Measurements from ENCODE around the gene KIF13A.
"Not testable (repeated sequence)": the region's sequence is repeated elsewhere in the genome, so short reads cannot be mapped to it uniquely, and the experiment has no call there.

The KIF13A gene

GRCh38 chr6:17967668-17968518 is 19.5 kb downstream of the KIF13A start:
- DNase-seq, result no peak

GRCh38 chr6:17966451-17966850 is 21.0 kb downstream of the KIF13A start:
- no peak for DNase-seq

- DNase-seq, result no peak
Measured at GRCh38 chr6:17965397-17965796, 22.0 kb downstream of the KIF13A start.

GRCh38 chr6:17964633-17965032 is 22.8 kb downstream of the KIF13A start:
- DNase-seq, result no peak

GRCh38 chr6:17962436-17963031 is 24.9 kb downstream of the KIF13A start:
- no peak for DNase-seq

GRCh38 chr6:17959302-17959701 is 28.1 kb downstream of the KIF13A start:
- no peak for DNase-seq

- no peak for DNase-seq
Measured at GRCh38 chr6:17957904-17958620, 29.4 kb downstream of the KIF13A start.

- no peak for DNase-seq
Measured at GRCh38 chr6:17957498-17957897, 29.9 kb downstream of the KIF13A start.

GRCh38 chr6:17957086-17957485 is 30.3 kb downstream of the KIF13A start:
- no peak for DNase-seq

- DNase-seq, result no peak
Measured at GRCh38 chr6:17950095-17950494, 37.3 kb downstream of the KIF13A start.

GRCh38 chr6:17949168-17949567 is 38.3 kb downstream of the KIF13A start:
- DNase-seq, result no peak

- DNase-seq, result no peak
Measured at GRCh38 chr6:17948725-17949124, 38.7 kb downstream of the KIF13A start.

- not testable (repeated sequence) for DNase-seq
Measured at GRCh38 chr6:17947574-17947973, 39.9 kb downstream of the KIF13A start.

GRCh38 chr6:17945575-17945974 is 41.9 kb downstream of the KIF13A start:
- DNase-seq, result no peak

- DNase-seq, result no peak
Measured at GRCh38 chr6:17945111-17945510, 42.3 kb downstream of the KIF13A start.

GRCh38 chr6:17941318-17941717 is 46.1 kb downstream of the KIF13A start:
- no peak for DNase-seq

GRCh38 chr6:17940151-17940792 is 47.2 kb downstream of the KIF13A start:
- no peak for DNase-seq

GRCh38 chr6:17938901-17939300 is 48.5 kb downstream of the KIF13A start:
- no peak for DNase-seq

GRCh38 chr6:17935188-17936149 is 52.0 kb downstream of the KIF13A start:
- no peak for DNase-seq

GRCh38 chr6:17933716-17934115 is 53.7 kb downstream of the KIF13A start:
- DNase-seq, result no peak

- no peak for DNase-seq
Measured at GRCh38 chr6:17932330-17932852, 55.0 kb downstream of the KIF13A start.

GRCh38 chr6:17931227-17931626 is 56.2 kb downstream of the KIF13A start:
- DNase-seq, result no peak

All from NCI-H1092 treated with DMSO at 0.1 percent for 48 hours (cell line).